MV-4-11 (cell line): ENCODE results near the gene IL6ST.

Source experiments
- DNase-seq: peaks from one replicate; lab custom pipeline; 2025; lab: John Stamatoyannopoulos, UW

The IL6ST gene

DNA sequence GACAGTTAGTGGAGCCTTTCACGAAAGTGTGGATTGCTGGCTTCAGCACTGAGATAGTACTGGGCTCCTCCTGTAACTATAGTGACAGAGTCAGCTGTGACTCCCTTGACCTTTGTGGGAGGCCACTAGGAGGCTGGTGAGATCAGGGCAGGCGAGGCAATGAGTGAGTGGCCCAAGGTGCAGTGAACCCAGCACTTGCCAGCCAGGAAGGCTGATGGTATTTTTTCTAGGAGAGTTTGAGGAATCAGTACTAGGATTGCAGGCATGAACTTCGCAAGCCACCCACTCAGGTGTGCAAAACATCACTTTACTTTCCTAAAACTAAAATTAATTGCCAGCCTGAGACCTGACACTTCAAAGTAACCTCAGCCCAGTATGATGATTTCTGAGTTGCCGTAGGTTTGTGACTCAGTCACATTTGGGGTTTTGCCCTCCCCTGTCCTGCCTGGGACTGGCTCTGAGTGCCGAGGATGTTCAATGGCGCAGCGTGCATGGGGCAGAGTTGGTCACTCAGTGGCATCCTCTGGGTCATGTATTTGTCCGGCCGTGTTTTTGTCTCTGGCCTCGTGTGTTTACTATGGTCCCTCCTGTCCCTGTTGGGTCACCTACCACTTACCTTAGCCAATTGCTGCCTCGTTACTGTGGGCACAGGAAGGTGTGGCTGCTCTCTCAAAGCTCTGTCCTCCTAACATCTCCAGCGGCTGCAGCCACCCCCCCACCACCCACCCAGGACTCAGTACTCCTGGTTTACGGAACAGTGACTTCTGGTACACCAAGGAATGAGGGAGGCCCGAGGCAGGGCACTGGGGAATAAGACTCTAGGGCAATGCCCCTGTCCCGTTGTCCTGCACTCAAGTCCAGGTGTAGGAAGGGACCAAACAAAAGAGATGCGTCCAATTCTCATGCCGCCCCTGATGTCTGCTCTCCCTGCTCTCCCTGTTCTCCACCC, 76.4 kb downstream of the IL6ST start:
- DNase-seq = no peak

DNA sequence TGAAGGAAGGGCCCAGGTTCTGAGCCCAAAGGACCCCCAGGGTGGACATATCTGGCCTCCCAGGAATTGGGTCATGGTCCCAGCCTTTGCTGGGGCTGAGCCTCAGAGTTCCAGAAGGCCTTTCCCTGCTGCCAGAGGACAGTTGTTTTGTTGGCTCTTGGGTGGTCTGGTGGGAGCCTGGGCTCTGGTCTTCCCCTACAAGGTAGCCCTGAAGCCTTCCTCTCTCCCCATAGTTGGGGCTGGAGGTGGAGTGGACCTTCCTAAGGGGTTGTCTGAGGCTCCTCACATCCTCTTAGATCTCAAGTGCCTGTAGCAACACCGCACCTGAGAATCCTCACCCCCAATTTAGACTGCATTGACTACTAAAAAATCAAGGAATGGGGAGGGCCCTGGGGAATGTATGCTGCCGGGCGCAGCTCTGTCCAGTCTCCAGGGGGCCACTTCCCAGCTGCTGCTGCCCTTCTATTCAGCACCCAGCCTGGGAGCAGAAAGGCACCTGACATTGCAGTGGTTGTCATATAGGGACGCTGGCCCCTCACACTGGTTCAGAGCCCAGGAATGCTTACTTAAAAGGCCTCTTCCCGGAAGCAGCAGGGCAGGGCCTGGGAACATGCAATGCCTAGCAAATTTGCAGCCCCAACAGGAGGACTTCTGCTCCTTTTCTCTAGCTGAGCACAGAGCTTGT, 77.2 kb downstream of the IL6ST start:
- no peak for DNase-seq

DNA sequence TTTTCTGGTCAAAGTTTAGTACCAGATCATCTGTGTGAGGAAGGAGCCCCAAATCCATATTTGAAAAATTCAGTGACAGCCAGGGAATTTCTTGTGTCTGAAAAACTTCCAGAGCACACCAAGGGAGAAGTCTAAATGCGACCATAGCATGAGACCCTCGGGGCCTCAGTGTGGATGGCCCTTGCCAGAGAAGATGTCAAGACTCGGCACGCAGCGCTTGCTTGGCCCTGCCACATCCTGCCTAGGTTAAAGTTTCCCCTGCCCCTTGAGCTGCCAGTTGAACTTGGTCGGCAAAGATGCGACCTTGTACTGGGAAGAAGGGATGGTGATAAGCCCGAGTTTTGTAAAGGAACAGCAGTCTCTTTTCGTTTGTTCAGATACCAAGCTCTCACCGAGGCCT, 77.8 kb downstream of the IL6ST start:
- DNase-seq = no peak

DNA sequence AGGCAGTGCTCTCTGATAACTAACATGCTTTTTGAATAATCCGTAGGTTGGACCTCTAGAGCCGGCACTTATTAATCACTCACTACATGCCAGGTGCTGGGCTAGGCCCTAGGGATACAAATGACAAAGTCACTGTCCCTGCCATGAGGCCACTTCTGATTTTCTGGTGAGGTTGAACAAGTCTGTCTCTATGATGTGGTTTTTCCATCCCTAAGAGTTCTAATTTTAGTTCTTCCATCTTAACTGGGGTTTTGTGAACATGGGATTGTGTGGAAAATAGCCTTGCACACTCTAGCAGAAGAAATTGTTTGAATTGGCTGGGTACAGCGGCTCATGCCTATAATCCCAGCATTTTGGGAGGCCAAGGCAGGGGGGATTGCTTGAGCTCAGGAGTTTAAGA, 79.0 kb downstream of the IL6ST start:
- no peak for DNase-seq

DNA sequence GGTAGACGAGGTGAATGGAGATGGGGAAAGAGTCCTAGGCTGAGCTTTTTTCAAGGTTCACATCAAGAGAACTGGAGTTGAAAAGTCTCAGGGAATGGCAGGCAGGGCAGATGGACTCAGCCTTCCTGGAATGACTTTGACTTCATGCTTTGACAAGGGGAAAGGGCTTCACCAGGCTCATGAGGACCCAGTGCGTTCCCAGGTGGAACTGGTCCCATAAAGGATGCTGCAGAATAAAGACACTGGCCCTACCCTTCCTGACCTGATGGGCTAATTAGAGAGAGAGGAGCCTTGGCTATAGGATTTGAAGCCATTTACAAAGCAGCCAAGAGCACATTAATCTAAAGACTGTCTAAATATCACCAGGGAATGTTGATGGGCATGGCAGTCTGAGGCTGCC, 79.8 kb downstream of the IL6ST start:
- DNase-seq = no peak

DNA sequence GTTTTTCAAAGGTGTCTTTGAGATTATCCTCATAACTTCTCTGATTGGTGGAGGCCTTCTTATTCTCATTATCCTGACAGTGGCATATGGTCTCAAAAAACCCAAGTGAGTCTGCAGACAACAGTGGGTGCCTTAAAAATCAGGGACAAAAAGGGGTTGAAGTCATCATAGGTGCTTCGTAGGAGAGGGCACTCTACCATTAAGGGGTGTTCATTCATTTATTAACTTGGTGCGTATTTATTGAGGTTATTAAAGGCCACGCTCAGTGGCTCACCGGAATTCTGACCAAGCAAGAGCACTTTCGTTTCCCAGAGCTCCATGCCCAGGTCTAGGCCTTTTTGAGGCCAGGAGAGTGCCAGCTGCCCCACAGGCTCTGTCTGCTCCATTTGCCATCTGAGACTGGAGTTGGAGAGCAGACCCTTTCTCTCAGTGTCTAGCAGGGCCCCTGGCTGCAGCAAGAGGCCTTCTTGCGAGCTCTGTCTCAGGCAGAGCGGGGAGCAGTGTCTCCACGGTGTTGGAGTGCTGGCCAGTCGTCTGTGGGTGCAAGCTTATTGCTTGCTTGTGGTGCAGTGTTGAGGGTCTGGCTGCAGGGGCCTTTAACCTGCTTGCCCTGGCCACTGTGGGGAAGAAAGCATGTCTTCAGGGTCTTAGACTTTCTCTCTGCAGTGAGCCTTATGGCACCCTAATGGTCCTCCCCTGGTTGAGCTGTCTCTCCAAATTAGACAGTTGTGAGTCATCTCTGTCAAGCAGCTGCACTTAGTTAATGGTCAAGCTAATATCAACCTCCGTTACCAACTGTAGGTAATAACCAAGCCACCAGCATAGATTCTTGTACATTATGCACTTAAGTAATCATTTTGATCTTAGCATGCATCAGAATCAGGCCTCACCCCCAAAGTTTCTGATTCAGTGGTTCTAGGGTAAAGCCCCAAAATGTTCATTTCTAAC, 81.0 kb downstream of the IL6ST start:
- DNase-seq = no peak

DNA sequence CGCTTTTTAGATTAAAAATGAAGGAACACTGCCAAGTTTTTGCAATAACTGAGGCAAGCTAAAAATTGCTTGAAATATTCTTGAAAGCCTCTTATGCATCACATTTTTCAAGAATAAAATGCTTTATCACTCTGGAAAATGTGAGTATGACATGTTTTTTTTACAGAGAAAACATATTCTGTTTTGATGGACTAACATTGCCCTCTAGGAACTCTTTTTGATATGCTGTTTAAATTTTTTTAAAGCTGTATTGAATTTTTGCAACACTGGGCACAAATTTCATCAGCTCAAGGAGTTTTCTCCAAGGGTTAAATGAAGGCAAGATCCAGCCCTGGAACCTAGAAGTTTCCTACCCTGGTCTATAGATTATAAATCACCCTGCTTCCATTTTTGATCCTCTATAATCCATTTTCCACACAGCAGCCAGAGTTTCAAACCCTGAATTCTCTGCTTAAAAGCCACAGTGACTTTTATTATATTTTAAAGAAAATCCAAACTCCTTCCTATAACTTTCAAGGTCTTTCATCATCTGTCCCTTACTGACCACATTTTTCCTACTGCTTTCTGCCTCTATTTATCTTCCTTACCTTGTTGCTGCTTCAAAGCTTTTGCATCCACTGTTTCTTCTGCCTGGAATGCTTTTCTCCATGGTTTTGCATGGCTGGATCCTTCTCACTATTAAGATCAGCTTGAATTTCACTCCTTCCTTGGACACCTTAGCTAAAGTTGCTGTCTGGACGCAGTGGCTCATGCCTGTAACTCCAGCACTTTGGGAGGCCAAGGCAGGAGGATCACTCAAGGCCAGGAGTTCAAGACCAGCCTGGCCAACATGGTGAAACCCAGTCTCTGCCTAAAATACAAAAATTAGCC, 82.7 kb downstream of the IL6ST start:
- peak; percentile 40 for DNase-seq

DNA sequence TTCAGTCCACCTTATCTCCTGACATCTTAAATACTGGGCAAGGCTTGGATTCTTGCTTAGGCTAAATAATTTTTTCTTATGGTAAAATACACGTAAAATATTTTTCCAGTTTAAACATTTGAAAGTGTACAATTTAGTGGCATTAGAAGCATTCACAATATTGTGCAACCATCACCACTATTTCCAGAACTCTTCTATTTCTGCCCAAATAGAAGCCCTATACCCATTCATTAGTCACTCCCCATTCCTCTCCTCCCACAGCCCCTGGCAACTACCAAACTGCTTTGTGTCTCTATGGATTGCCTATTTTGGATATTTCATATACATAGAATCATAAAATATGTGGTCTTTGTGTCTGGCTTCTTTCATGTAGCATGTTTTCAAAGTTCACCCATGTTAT, 86.0 kb downstream of the IL6ST start:
- DNase-seq = no peak

DNA sequence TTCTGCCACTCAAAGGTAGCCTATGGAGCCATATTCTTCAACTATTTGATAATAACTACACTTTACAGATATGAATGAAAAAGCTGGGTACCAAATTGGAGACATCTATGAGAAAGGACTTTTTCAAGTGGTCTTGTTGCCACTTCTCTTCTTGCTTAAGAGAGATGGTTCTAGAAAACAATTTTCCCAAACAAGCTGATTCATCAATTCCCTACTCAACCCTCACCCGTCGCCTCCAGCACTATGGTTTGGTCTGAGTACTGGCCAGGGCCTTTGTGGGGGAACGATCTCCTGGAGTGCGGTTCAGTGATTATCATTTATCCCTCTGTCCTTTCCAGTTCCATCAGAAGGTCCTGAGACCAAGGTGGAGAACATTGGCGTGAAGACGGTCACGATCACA, 86.8 kb downstream of the IL6ST start:
- no peak for DNase-seq

DNA sequence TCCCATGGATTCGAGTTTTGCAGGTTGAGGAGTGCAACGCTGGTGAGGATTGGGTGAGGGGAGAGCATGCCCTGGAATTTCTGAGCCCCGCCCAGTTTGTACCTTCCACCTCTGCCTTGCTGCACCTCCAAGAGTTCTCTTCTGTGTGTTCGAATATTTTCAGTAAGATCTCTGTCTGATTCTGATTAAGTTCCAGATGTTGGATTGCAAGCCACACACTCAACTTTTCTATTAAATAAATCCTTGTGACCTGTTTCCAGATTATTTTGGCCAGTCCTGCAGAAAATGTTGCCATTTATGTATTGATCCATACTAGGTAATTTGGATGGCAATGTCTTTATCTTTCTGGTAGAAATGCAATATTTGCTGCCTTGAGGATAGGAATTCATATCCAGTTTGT, 89.5 kb downstream of the IL6ST start:
- DNase-seq = no peak

DNA sequence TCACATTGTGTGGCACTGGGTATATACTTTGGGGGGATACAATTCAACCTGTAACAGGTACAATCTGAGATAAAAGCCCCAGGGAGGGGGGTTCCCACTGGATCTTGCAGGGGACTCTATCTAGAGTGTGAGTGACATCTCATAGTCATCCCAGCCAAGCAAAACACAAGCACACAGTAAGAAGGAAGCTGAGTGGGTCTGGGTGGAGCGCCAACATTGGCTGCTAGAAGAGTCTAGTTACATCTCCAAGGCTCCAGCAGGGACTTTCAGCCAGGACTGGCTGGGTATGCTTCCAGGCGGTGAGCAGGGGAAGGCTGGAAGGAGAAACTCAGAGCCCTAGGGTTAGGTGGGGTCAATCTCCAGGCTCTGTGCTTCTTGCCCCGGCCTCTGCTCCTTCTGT, 90.6 kb downstream of the IL6ST start:
- no peak for DNase-seq

DNA sequence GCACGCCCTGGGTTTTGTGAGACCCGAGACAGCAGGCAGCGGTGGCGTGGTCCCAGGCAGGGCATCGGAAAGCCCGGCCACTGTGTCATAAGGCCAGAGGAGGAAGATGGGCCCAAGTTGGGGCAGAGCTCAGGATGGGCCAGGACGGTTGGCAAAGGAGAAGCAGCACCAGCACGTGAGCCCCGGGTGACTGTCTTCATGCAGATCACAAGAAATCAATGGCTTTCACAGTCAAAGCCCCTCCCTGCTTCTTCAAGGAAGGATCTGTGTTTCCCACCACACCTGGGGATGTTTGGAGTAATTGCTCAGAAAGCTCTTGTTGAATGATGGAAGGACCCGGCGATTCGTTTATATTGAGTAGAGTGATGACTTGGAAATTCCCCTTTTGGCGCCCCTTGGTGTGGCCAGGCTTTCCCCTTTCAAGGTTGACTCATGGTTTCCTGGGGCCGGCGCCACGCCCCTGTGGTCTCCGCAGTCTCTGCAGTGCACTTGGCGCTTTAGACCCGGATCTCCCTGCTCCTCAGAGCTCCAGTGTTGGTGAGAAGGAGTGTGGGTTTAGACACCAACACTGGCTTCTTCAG, 91.6 kb downstream of the IL6ST start:
- DNase-seq = peak; percentile 81

DNA sequence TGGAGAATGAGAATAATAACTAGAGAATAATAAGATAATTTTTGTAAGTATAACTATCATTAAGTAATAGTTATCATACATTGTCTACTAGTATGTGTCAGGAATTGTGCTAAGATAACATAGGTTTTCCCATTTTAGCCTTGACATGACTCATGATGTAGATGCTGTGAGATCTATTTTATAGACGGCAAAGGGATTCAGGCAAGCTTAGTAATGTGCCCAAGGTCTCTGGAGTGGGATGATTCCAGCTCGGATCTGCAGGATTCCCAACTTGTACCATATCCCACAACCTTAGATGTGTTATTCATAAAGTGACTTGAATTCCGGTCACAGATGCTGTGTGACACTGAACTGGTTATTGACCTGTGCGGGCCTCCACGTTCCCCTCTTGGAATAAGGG, 92.1 kb downstream of the IL6ST start:
- no peak for DNase-seq

DNA sequence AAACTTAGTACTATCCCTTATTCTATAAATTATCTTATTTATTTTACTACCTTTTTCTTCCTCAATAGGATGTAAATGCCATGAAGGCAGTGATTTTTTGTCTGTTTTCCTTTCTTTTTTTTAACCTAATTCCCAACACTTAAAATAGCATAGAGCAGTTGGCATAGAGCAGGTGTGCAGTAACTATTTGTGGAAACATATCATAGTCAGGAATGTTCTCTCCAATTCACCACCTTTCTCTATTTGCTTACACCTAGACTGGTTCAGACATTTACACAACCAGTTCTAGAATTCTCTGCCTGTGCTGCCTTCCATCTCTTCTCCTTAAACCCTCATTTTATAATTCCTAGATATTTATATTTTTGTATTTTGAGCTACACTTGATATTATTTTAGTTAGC, 94.0 kb downstream of the IL6ST start:
- DNase-seq = no peak

DNA sequence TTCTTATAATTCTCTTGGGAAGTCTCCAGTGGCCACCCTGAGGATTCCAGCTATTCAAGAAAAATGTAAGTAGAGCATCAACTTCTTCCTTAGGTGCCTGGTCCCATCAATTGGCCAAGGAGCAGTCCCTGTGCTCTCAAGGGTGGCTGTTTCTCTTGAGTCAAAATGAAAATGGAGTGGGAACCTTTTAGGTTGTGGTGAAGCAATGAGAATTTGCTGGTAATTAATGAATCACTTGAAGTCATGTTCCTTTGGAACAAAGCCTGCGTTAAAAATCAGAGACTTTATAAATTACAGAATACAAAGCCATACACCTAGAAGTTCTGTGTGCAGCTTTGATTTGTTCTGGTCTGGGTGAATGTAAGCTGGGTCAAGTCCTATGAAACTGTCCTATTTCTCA, 94.7 kb downstream of the IL6ST start:
- DNase-seq = no peak

DNA sequence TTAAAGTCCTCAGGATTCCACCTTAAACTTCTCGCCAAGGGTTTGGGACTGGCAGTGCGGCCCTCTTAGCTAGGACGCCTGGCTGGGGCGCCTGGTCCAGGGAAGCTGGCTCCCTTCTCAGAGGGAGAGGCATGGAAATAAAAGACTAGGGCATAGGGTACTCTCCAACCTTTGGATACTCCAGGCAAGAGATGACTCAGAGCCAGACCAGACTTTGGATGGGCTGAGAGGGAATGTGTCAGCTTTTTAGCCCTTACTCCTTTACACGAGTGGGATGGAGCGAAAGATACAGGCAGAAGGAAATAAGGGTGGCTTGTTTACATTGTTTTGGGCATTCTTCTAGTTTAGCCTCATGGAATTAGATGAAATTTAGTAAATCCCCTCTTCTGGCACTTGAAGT, 95.4 kb downstream of the IL6ST start:
- no peak for DNase-seq

DNA sequence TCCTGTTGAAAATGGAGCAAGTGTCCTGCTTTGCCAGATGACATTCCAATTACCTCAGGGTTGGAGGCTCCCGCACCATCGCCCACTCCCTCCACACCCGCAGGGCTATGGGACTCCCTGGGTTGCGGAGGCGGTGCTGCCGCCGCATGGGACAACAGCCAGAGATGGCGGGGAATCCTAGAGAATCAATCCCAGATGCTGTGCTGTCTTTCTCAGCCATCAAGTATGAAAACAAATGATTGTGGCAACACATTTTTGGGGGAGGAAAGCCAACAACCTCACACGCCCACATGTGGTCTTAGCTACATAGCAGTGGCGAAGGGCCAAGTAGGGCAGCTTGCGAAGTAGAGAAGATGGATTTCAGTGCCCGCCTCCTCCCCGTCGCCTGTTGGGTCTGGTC, 96.9 kb downstream of the IL6ST start:
- peak; percentile 43 for DNase-seq

DNA sequence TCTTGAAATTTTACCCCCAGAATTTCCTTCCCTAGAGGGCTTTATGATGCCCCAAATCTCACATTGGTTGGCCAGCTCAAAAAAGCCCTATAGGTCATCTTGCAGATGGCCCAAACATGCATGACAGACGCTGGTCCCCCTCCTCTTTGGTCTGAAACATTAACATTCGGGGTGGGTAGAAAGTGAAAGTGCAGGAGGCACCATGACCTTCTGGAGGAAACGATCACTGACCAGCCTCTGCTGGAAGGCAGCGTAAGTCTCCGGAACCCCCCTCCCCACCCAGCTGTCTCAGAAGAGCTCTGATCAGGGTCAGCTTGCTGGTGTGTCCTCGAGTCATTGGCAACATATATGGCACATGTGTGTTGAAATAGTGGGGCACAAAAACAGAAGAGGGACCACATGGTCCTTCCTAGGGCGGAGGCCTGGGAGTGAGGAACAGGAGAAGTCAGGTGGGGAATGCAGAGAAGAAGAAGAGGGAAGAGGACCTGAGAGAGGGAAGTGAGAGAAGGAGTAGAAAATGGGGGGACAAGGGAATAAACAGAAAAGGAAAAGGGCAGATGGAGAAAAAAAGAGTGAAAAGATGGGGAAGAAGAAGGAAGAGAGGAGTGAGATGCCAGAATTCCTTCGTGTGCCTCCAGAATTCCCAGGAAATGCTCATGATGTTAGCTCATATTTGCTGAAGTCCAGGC, 97.4 kb downstream of the IL6ST start:
- DNase-seq = no peak

DNA sequence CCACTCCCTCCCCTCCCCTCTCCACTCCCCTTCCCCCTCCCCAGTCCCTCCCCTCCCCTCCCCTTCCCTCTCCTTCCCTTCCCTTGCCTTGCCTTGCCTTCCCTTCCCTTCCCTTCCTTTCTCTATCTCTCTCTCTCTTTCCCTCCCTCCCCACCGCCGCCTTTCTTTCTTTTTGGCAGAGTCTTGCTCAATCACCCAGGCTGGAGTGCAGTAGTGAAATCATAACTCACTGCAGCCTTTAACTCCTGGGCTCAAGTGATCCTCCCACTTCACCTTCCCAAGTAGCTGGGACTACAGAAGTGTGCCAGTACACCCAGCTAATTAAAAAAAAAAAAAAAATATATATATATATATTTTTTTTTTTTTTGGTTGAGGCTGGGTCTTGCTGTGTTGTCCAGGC, 98.1 kb downstream of the IL6ST start:
- DNase-seq = peak; percentile 8

DNA sequence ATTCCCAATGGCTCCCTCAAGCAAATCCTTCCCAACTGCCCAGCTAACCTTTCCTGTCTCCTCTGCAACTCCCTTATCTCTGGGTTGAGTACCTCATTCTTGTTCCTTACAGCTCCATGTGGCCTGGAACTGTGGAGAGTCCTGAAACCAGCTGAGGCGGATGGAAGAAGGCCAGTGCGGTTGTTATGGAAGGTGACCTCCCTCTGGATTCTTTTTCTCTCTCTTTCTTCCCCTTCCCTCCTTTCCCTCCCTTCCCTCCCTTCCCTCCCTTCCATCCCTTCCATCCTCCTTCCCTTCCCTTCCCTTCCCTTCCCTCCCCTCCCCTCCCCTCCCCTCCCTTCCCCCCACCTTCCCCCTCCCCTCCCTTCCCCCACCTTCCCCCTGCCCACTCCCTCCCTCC, 98.5 kb downstream of the IL6ST start:
- DNase-seq = no peak
